Neural cell (in vitro differentiated cells): ENCODE data around the gene LRBA. TPM values are rescaled to one million over a fixed set of nuclear protein-coding genes. Genes with fewer than 3 reads are reported as not detected.

ENCODE experiments used
- H2AFZ ChIP-seq: fragments of 200-600, 300-800 bp; sonication (generic), shearing (Covaris generic); 2 replicates; pipeline ENCODE4 v1.6.0; 2014; ENCODE audit warnings: low read depth, mild to moderate bottlenecking, antibody characterized with exemption, low read length, moderate library complexity
- H3F3A ChIP-seq: fragments of 200-600 bp; shearing (Covaris generic); 2 replicates; pipeline ENCODE4 v1.6.1; 2016; ENCODE audit warnings: mild to moderate bottlenecking, moderate library complexity, mixed read lengths, antibody characterized with exemption, low read length; ENCODE audit not compliant: insufficient read depth, poor library complexity, severe bottlenecking
- H3K27ac ChIP-seq: fragments of 200-600, 300-800 bp; sonication (generic), shearing (Covaris generic); 2 replicates; pipeline ENCODE4 v1.5.1; 2014; ENCODE audit warnings: mild to moderate bottlenecking, low read length, moderate library complexity
- H3K27me3 ChIP-seq: fragments of 300-800, 200-600 bp; sonication (generic), shearing (Covaris generic); 2 replicates; pipeline ENCODE4 v1.6.0; 2014; ENCODE audit warnings: mild to moderate bottlenecking, low read depth, low read length, moderate library complexity; ENCODE audit not compliant: insufficient read depth
- H3K36me3 ChIP-seq: fragments of 300-800, 200-600 bp; sonication (generic), shearing (Covaris generic); 2 replicates; pipeline ENCODE4 v1.5.1; 2014; ENCODE audit warnings: mild to moderate bottlenecking, antibody characterized with exemption, low read length, moderate library complexity; ENCODE audit not compliant: insufficient read depth
- H3K4me2 ChIP-seq: fragments of 300-800, 200-600 bp; sonication (generic), shearing (Covaris generic); 2 replicates; pipeline ENCODE4 v1.6.0; 2014; ENCODE audit warnings: mild to moderate bottlenecking, low read length
- H3K4me3 ChIP-seq: fragments of 300-800, 200-600 bp; sonication (generic), shearing (Covaris generic); 2 replicates; pipeline ENCODE4 v1.5.1; 2014; ENCODE audit warnings: mild to moderate bottlenecking, low read length, moderate library complexity
- H3K79me2 ChIP-seq: fragments of 200-600 bp; shearing (Covaris generic); replicated peaks from 2 replicates; pipeline ENCODE4 v1.6.0; 2014; ENCODE audit warnings: mild to moderate bottlenecking, low read length, moderate library complexity; ENCODE audit not compliant: insufficient read depth
- H3K9ac ChIP-seq: fragments of 300-800, 200-600 bp; sonication (generic), shearing (Covaris generic); 2 replicates; pipeline ENCODE4 v1.6.1; 2016; ENCODE audit warnings: mild to moderate bottlenecking, low read length, mixed read lengths
- H3K9me2 ChIP-seq: fragments of 200-600 bp; shearing (Covaris generic); 2 replicates; pipeline ENCODE4 v1.6.1; 2016; ENCODE audit warnings: mild to moderate bottlenecking, low read length, mixed read lengths; ENCODE audit not compliant: insufficient read depth
- H3K9me3 ChIP-seq: fragments of 200-600, 300-800 bp; sonication (generic), shearing (Covaris generic); 2 replicates; pipeline ENCODE4 v1.6.1; 2016; ENCODE audit warnings: mild to moderate bottlenecking, mixed run types, low read length, moderate library complexity, mixed read lengths
- H4K20me1 ChIP-seq: fragments of 200-600 bp; shearing (Covaris generic); 2 replicates; pipeline ENCODE4 v1.6.1; 2016; ENCODE audit warnings: mild to moderate bottlenecking, mixed run types; ENCODE audit not compliant: insufficient read depth
- EP300 ChIP-seq: fragments of 450-650 bp; conservative IDR thresholded peaks from 2 replicates; pipeline ENCODE4 v1.6.1; 2014; ENCODE audit warnings: antibody characterized with exemption, mild to moderate bottlenecking, moderate library complexity; ENCODE audit not compliant: poor library complexity, severe bottlenecking
- EZH2 ChIP-seq: fragments of 200-600, 300-800 bp; shearing (Covaris generic), sonication (generic); IDR thresholded peaks from 2 replicates; pipeline ENCODE4 v1.6.1; 2014; ENCODE audit warnings: antibody characterized with exemption, low read length, borderline replicate concordance, mild to moderate bottlenecking; ENCODE audit not compliant: insufficient read depth, poor library complexity, severe bottlenecking
- MXI1 ChIP-seq: fragments of 450-650 bp; conservative IDR thresholded peaks from 2 replicates; pipeline ENCODE4 v1.6.1; 2014; ENCODE audit warnings: antibody characterized with exemption, mild to moderate bottlenecking; ENCODE audit not compliant: poor library complexity, severe bottlenecking
- POLR2AphosphoS5 ChIP-seq: IDR thresholded peaks from 2 replicates; pipeline ENCODE4 v1.6.1; 2012
- RAD21 ChIP-seq: fragments of 450-650 bp; conservative IDR thresholded peaks from 2 replicates; pipeline ENCODE4 v1.6.1; 2014; ENCODE audit warnings: antibody characterized with exemption, mild to moderate bottlenecking, moderate library complexity
- SMC3 ChIP-seq: fragments of 450-650 bp; conservative IDR thresholded peaks from 2 replicates; pipeline ENCODE4 v1.6.1; 2014; ENCODE audit warnings: antibody characterized with exemption, mild to moderate bottlenecking, moderate library complexity; ENCODE audit not compliant: poor library complexity
- TAF1 ChIP-seq: IDR thresholded peaks from 2 replicates; pipeline ENCODE4 v1.6.1; 2012; ENCODE audit warnings: low read depth
- polyA plus RNA-seq: library from polyadenylated mRNA; depleted of rRNA; stranded (reverse); fragments of >200 nt; gene quantifications from 2 replicates; pipeline ENCODE4 v1.2.3, GENCODE V29; 2014
- TF ChIP-seq, protein P1 (sequence below): fragments of 450-650 bp; IDR thresholded peaks from 2 replicates; pipeline ENCODE4 v1.5.1; 2014; ENCODE audit warnings: antibody characterized with exemption, mild to moderate bottlenecking, moderate library complexity; ENCODE audit not compliant: poor library complexity, severe bottlenecking
- TF ChIP-seq, protein P2 (sequence below): IDR thresholded peaks from 2 replicates; pipeline ENCODE4 v1.6.1; 2012; ENCODE audit warnings: borderline replicate concordance

LRBA gene
- polyA plus RNA-seq, 1 donor from 2014 or later = 7.1 TPM

- no peak overlapping the region for H3K4me2 ChIP-seq
- H3K27ac ChIP-seq = no peak overlapping the region
- H3K9me3 ChIP-seq = no peaks in the 10 kb centered on the region
- no peaks in the 10 kb centered on the region for H3K9me2 ChIP-seq
- H4K20me1 ChIP-seq = no peaks in the 10 kb centered on the region
- H2AFZ ChIP-seq = no peak overlapping the region
- H3K36me3 ChIP-seq = peaks cover 50% of the 10 kb centered on the region
- no peaks in the 10 kb centered on the region for H3F3A ChIP-seq
- TF ChIP-seq, protein P1, sequence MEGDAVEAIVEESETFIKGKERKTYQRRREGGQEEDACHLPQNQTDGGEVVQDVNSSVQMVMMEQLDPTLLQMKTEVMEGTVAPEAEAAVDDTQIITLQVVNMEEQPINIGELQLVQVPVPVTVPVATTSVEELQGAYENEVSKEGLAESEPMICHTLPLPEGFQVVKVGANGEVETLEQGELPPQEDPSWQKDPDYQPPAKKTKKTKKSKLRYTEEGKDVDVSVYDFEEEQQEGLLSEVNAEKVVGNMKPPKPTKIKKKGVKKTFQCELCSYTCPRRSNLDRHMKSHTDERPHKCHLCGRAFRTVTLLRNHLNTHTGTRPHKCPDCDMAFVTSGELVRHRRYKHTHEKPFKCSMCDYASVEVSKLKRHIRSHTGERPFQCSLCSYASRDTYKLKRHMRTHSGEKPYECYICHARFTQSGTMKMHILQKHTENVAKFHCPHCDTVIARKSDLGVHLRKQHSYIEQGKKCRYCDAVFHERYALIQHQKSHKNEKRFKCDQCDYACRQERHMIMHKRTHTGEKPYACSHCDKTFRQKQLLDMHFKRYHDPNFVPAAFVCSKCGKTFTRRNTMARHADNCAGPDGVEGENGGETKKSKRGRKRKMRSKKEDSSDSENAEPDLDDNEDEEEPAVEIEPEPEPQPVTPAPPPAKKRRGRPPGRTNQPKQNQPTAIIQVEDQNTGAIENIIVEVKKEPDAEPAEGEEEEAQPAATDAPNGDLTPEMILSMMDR = no peak
- TF ChIP-seq EP300 = no peak
- TF ChIP-seq SMC3 = no peak
- no peak for TF ChIP-seq MXI1
- TF ChIP-seq POLR2AphosphoS5 = no peak
- TF ChIP-seq, protein P2, sequence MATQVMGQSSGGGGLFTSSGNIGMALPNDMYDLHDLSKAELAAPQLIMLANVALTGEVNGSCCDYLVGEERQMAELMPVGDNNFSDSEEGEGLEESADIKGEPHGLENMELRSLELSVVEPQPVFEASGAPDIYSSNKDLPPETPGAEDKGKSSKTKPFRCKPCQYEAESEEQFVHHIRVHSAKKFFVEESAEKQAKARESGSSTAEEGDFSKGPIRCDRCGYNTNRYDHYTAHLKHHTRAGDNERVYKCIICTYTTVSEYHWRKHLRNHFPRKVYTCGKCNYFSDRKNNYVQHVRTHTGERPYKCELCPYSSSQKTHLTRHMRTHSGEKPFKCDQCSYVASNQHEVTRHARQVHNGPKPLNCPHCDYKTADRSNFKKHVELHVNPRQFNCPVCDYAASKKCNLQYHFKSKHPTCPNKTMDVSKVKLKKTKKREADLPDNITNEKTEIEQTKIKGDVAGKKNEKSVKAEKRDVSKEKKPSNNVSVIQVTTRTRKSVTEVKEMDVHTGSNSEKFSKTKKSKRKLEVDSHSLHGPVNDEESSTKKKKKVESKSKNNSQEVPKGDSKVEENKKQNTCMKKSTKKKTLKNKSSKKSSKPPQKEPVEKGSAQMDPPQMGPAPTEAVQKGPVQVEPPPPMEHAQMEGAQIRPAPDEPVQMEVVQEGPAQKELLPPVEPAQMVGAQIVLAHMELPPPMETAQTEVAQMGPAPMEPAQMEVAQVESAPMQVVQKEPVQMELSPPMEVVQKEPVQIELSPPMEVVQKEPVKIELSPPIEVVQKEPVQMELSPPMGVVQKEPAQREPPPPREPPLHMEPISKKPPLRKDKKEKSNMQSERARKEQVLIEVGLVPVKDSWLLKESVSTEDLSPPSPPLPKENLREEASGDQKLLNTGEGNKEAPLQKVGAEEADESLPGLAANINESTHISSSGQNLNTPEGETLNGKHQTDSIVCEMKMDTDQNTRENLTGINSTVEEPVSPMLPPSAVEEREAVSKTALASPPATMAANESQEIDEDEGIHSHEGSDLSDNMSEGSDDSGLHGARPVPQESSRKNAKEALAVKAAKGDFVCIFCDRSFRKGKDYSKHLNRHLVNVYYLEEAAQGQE = no peak
- no peak for TF ChIP-seq EZH2
- H3K4me3 ChIP-seq = no peak overlapping the region
- no peak overlapping the region for H3K9ac ChIP-seq
- no peaks in the 10 kb centered on the region for H3K79me2 ChIP-seq
- no peaks in the 10 kb centered on the region for H3K27me3 ChIP-seq
Observed at GRCh38 chr4:150256225-150256620, 758.9 kb downstream of the LRBA start.

DNA sequence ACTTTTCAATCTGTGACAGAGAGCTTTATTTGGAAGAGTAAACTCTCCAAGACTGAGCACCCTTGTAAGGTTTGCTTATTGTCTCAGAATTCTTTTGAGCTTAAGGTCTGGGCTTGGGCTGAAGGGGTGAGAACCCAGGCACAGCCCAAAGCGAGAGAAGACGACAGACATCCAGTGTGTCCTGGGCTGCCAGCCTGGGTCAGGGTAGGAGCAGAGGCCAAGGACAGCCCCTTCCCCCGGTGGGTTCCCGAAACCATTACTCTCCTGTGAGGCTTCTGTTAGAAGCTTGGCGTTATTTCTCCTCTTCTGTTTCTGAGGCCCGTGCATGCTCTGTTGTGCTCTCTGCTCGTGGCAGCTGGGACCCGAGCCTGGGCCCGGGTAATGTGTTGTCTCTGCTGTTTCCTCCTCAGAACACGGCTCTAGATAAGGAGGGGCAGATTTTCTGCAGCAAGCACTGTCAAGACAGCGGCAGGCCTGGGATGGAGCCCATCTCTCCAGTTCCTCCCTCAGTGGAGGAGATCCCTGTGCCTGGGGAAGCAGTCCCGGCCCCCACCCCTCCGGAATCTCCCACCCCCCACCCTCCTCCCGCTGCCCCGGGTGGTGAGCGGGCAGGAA lies 759.4 kb downstream of the LRBA start:
- Histone ChIP-seq H3K27me3 (no peaks in the 10 kb centered on the region), H3K9ac (no peak overlapping the region), H3K4me3 (no peak overlapping the region), H3K36me3 (peaks cover 50% of the 10 kb centered on the region), H4K20me1 (no peaks in the 10 kb centered on the region), H3K9me2 (no peaks in the 10 kb centered on the region), H3K79me2 (no peaks in the 10 kb centered on the region), H3F3A (no peaks in the 10 kb centered on the region), H2AFZ (no peak overlapping the region), H3K27ac (no peak overlapping the region), H3K9me3 (no peaks in the 10 kb centered on the region), H3K4me2 (no peak overlapping the region)
- no peak for TF ChIP-seq SMC3
- no peak for TF ChIP-seq MXI1
- TF ChIP-seq, protein P1 = no peak
- TF ChIP-seq EZH2 = no peak
- TF ChIP-seq TAF1 = no peak
- TF ChIP-seq POLR2AphosphoS5 = no peak
- TF ChIP-seq EP300 = no peak
- TF ChIP-seq, protein P2 = no peak
- no peak for TF ChIP-seq RAD21
